ENCODE results near the gene NAT9.

GRCh38 chr17:74784125-74784810 is 8.1 kb upstream of the NAT9 start:
- no peak for TF ChIP-seq CTCF (IDR thresholded peaks at IDR 0.05)
- TF ChIP-seq POLR2A (IDR thresholded peaks at IDR 0.05) = no peak

Data from right lobe of liver (tissue), 4 donors.